Measurements from ENCODE around the gene MYL6.
A peak's percentile ranks its signal among the peaks of the same experiment; 100 is the strongest.

The MYL6 gene

DNA sequence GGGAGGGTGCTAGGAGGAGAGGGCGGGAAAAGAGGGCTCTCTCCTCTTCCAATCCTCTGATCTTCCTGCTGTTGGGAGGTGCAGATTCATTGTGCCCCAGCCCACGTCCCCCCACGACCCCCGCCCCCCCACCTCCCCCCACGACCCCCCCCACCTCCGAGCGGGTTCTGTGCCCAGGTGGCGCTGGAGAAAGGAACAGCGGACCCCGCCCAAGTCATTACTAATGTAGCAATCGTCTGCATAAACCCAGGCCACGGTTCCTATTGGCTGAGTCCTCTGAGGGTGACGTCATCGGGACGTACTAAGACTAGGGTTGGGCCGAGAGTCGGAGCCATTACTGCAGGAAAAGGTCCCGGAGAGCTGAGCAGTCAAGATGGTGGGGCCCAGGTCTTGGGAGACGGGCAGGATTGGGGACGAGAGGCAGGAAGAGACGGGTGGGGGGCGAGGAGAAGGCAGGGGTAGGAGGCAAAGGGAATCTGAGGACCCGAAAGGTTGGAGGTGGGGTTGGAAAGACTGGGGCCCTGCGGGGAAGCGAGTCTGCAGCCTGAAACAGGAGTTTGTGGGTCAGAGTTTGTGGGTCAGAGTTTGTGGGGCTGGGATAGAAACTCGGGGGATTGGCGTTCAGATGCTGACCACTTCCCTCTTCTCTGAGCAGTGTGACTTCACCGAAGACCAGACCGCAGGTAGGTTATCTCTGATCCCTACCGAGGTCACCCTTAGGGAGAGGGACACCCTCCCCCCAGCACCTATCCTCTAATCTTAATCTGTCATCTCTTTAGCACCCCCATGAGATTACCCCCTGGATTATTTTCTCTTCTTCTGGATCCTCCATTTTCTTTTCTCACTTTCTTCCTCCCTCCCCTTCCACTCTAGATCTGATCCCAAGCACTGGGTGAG is at the start of gene MYL6:
Gene MYL6 (plus strand): TSS at position 331 of the 897 bp plus-strand sequence. CDS start 43 bp downstream, at position 374.
- peak; percentile 79 to 91 (median 90) for DNase-seq (ENCODE audit: low read depth in 4 of 4, low spot score in 1 of 4)

- DNase-seq (ENCODE audit: low read depth in 4 of 4, low spot score in 1 of 4), result no peak
Observed at GRCh38 chr12:56110571-56110970, 47.6 kb upstream of the MYL6 start.

GRCh38 chr12:56114084-56114483 is 44.1 kb upstream of the MYL6 start:
- no peak for DNase-seq (ENCODE audit: low read depth in 4 of 4, low spot score in 1 of 4)

GRCh38 chr12:56115329-56115728 is 42.8 kb upstream of the MYL6 start:
- no peak for DNase-seq (ENCODE audit: low read depth in 4 of 4, low spot score in 1 of 4)

DNA sequence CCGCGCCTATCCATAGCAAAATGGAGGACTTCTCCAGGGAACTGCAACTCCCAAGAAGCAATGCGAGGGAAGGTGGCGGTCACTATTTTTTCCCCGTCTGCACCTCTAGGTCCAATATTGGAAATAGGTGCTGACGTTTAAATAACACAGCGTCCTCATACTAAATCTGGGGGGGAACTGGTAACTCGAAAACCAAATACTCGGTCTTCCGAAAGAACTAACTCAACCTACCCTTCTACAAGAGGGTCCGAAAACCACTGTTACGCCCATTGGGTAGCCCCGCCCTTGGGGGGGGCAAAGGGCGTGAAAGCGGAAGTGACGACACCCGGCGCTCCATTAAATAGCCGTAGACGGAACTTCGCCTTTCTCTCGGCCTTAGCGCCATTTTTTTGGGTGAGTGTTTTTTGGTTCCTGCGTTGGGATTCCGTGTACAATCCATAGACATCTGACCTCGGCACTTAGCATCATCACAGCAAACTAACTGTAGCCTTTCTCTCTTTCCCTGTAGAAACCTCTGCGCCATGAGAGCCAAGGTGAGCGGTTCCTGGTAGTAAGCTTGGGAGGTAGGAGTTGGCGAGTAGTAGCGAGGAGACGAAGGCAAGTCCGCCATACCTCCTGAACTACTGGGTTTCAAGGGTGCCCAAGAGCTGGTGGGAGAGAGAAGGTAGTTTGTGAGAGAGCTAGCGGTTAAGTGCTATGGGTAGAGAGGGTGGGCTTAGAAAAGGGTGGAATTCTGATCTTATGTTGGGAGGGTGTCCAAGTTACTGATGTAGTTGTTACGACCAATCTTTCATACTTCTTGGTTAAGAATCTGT is 41.7 kb upstream of the MYL6 start, which contains the start of gene RPL41:
Gene RPL41 (plus strand): TSS at position 367 of the 815 bp plus-strand sequence.
- DNase-seq (ENCODE audit: low read depth in 4 of 4, low spot score in 1 of 4), result peak; percentile 86 to 91 (median 89)

DNA sequence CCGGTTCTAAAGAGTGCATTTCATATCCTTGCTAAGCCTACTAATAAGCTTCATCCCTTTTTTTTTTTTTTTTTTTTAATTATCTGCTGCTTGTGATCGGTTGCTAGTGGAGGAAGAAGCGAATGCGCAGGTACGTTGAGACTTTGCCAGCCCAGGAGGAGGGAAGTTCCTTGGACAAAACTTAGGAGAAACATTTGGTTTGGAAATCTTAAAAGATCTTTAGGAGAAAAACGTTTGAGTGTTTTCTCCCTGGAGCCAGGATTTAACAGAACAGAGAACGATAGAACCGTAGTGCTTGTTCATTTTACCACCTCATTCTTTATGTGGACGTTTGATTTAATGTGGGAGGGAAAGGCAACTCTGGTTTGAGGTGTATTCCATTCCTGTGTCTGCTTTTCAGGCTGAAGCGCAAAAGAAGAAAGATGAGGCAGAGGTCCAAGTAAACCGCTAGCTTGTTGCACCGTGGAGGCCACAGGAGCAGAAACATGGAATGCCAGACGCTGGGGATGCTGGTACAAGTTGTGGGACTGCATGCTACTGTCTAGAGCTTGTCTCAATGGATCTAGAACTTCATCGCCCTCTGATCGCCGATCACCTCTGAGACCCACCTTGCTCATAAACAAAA is 41.0 kb upstream of the MYL6 start:
- DNase-seq (ENCODE audit: low read depth in 4 of 4, low spot score in 1 of 4), result peak in 1 of 4 experiments; percentile 14

DNA sequence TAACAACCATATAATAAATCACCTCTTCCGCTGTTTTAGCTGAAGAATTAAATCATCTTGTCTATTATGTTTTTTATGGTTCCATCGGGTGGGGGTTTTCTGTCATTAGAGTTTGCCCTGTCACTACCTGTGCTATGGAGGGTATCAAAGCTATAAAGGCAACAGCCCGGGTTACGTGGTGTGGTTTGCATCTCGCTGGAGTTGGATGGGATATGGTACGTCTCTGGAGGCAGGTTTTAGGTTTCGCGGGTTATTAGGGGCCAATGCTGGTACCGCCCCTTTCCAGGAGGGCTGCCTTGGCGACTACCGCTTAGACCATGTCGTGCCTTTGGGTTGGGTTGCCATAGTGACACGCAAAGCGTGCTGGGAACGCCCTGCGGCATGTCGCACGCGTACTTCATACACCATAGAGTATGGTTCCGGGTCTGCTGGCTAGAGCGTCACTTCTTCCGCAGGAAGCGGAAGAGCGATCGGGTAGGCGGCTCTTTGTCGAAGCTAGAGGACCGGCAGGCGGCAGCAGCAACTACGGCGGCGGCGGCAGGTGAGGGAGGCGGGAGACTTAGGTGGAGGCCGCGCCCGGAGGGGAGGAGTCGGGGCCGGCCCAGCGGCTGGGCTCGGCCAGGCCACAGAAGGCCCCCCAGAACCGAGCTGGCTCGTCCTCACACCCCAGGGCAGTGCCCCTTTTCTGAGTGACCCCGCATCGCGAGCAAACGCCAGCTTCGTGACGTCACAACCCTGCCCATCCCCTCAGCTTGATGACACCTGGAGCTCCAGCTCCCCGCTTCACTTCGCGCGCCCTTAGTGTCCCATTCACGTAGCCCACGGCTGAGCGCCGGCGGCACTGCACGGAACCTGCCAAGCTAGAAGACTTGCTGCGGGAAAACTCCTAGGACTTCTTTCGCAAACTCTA is 40.1 kb upstream of the MYL6 start, which contains the start of gene ZC3H10:
Gene ZC3H10 (plus strand): TSS at position 489 of the 910 bp plus-strand sequence. CDS start 2,297 bp downstream, outside the sequence.
- DNase-seq (ENCODE audit: low read depth in 4 of 4, low spot score in 1 of 4), result peak; percentile 89 to 98 (median 95)

- DNase-seq (ENCODE audit: low read depth in 4 of 4, low spot score in 1 of 4), result no peak
Observed at GRCh38 chr12:56118688-56119357, 39.3 kb upstream of the MYL6 start.

GRCh38 chr12:56119361-56119796 is 38.8 kb upstream of the MYL6 start:
- DNase-seq (ENCODE audit: low read depth in 4 of 4, low spot score in 1 of 4), result peak in 2 of 4 experiments; percentile 27 to 42

DNA sequence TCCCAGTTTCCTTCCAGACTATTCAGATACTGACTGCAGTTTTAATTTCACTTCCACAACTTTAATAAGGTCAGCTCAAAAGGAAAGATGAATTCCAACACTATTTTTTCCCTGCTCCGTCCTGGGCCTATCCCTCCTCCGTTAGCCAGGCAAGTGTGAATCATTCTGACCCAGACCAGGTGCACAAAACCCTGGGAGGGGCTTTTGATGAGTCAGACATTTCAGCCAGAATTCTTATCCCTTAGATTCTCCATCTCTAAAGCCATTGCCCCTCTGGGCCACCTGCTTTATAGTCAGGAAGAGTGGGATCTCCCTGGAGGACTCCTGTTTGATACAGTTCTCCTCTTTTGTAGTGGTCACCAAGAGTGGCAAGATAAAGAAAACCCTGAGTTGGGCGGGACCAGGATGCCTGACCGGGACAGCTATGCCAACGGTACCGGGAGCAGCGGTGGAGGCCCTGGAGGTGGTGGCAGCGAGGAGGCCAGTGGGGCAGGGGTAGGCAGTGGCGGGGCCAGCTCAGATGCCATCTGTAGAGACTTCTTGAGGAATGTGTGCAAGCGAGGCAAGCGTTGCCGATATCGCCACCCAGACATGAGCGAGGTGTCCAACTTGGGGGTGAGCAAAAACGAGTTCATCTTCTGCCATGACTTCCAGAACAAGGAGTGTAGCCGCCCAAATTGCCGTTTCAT is 37.9 kb upstream of the MYL6 start:
- DNase-seq (ENCODE audit: low read depth in 4 of 4, low spot score in 1 of 4), result no peak

GRCh38 chr12:56121204-56121870 is 36.8 kb upstream of the MYL6 start:
- no peak for DNase-seq (ENCODE audit: low read depth in 4 of 4, low spot score in 1 of 4)

DNA sequence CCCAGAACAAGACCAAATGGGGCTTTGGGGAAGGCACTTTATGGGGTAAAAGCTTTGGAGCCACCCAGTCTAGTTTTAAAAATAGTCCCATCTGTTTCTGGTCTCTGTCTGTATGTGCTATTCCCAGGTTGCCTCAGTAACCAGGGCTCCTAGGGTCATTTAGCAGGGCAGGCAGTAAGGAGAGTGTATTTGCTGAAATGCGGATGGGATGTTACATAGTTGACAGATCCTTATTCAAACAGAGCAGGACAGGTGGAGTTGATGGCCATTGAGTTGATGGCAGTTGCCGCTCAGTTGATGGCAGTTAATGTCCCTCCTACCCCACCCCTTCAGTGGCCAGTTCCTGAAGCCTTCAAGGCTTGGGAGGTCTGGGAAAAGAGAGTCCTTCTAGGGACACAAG is 35.5 kb upstream of the MYL6 start:
- DNase-seq (ENCODE audit: low read depth in 4 of 4, low spot score in 1 of 4), result no peak

GRCh38 chr12:56124133-56124532 is 34.0 kb upstream of the MYL6 start:
- no peak for DNase-seq (ENCODE audit: low read depth in 4 of 4, low spot score in 1 of 4)

DNA sequence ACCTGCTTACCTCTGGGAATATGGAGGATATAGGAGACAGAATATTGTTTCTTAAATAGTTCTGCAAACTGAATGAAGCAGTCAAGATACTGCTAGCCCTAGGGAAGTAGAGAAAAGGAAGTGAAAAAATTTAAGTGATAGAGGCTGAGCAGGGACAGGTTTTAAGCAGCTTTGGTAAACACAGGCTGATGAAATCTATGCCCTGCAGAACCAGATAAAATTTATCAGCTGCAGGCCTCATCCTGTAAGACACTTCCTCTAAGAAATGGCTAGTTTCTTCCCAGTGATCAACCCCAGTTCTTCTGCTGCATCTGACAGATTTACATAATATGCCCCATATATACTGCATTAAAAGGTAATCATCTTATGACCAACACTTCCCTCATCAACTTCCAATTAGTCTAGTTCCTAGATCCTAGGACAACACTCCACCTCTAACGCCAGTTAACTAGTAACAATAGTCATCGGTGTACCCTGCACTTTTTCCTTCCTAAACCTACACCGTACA is 31.4 kb upstream of the MYL6 start:
- DNase-seq (ENCODE audit: low read depth in 4 of 4, low spot score in 1 of 4), result no peak

DNA sequence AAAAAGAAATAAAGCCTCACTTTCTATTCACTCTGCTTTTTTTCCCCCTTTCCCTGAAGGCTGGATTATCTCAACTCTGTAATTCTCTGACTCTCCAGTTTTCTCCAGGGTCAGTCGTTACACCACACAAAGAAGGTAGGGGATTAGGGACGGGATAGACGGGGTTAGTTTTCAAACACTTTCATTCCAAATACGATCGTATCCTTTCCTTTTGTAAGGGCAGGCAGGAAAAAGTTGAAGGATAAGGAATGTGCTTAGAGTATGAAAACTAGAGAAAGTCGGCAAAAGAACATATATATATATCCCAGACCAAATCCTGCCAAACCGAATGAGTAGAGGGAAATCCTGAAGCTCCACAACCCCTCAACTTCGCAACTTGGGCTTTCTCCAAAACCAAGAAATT is 30.7 kb upstream of the MYL6 start:
- DNase-seq (ENCODE audit: low read depth in 4 of 4, low spot score in 1 of 4), result no peak

- peak; percentile 82 to 96 (median 92) for DNase-seq (ENCODE audit: low read depth in 4 of 4, low spot score in 1 of 4)
Observed at GRCh38 chr12:56127888-56128669, 30.1 kb upstream of the MYL6 start, which contains the start of gene ESYT1. Gene ESYT1 (plus strand): TSS chr12:56128267. CDS start chr12:56128320, 53 bp downstream.

DNA sequence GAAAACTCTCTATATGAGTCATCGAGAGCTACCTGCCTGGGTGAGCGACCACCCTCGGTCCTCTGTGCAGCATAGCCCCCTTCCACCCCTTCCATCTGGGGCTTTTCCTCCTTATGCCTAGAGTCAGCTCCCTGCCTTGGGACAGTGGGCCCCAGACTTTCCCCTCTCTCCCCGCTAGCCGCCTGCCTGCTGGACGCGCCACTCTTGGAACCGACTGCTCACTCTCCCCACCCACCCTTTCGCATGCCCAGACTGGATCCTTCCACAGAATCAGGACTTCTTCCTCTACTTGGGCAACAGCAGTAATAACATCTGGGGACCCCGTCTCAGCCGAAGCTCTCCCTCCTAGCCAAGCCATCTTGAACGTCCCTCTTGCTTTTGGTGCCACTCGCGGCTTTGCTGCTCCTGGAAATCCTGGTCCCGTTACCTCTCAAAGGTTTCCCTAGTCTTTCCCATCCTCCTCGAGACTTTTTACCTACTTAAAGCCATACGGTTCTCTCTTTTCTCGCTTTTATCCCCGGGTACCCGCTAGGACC is 29.4 kb upstream of the MYL6 start:
- no peak for DNase-seq (ENCODE audit: low read depth in 4 of 4, low spot score in 1 of 4)

Data from stimulated activated CD4-positive, alpha-beta T cell treated with anti-CD3 and anti-CD28 coated beads, Interleukin-1b, Interleukin-23, amount 100 ng/mL, for 24 hours (primary cell).